T-helper 2 cell treated with Interferon-gamma antibody and Interleukin-4, amounts not matched to agents 5 μg/mL and 100 μg/mL, for 36 hours (primary cell): ENCODE data around the gene VWA7.

Experiments used
- DNase-seq: peaks from one replicate; pipeline ENCODE4 v3.0.0; 2021; ENCODE audit warnings: low spot score
- H3K27ac Mint-ChIP-seq: one replicate; pipeline ENCODE4 v1.8.0; 2021; ENCODE audit warnings: mild to moderate bottlenecking, mixed read lengths
- H3K27me3 Mint-ChIP-seq: one replicate; pipeline ENCODE4 v1.8.0; 2021; ENCODE audit warnings: low read depth, mixed read lengths
- H3K36me3 Mint-ChIP-seq: one replicate; pipeline ENCODE4 v1.8.0; 2021; ENCODE audit warnings: low read depth, mixed read lengths
- H3K4me1 Mint-ChIP-seq: one replicate; pipeline ENCODE4 v1.8.0; 2021; ENCODE audit warnings: low read depth, mixed read lengths
- H3K4me3 Mint-ChIP-seq: one replicate; pipeline ENCODE4 v1.8.0; 2022; ENCODE audit warnings: mild to moderate bottlenecking, moderate library complexity, mixed read lengths
- H3K9me3 Mint-ChIP-seq: one replicate; pipeline ENCODE4 v1.8.0; 2021; ENCODE audit warnings: mixed read lengths

Gene VWA7

GRCh38 chr6:31776485-31776988 is 591 bp downstream of the VWA7 start:
- no peak for DNase-seq
- Mint-ChIP-seq H3K27ac (peak overlapping the region; percentile 71), H3K27me3 (no peaks in the 10 kb centered on the region), H3K36me3 (peaks cover 21% of the 10 kb centered on the region), H3K9me3 (no peaks in the 10 kb centered on the region), H3K4me1 (peaks cover 29% of the 10 kb centered on the region), H3K4me3 (peak overlapping the region; percentile 13)

- peak overlapping the region; percentile 13 for H3K4me3 Mint-ChIP-seq
- DNase-seq, result no peak
- H3K27me3 Mint-ChIP-seq, result no peaks in the 10 kb centered on the region
- H3K27ac Mint-ChIP-seq, result peak overlapping the region; percentile 76
- peaks cover 36% of the 10 kb centered on the region for H3K4me1 Mint-ChIP-seq
- peaks cover 18% of the 10 kb centered on the region for H3K36me3 Mint-ChIP-seq
- H3K9me3 Mint-ChIP-seq, result no peaks in the 10 kb centered on the region
These were observed 1.3 kb downstream of the VWA7 start for GRCh38 chr6:31775633-31776484.

- Mint-ChIP-seq H3K27ac (peak overlapping the region; percentile 76), H3K27me3 (no peaks in the 10 kb centered on the region), H3K36me3 (peaks cover 16% of the 10 kb centered on the region), H3K4me3 (no peak overlapping the region), H3K4me1 (peaks cover 38% of the 10 kb centered on the region), H3K9me3 (no peaks in the 10 kb centered on the region)
- DNase-seq, result no peak
These were observed 1.9 kb downstream of the VWA7 start for GRCh38 chr6:31775184-31775583.

GRCh38 chr6:31771992-31772358 is 5.2 kb downstream of the VWA7 start:
- Mint-ChIP-seq H3K9me3 (no peaks in the 10 kb centered on the region), H3K4me3 (no peak overlapping the region), H3K4me1 (peaks cover 36% of the 10 kb centered on the region), H3K27me3 (no peaks in the 10 kb centered on the region), H3K36me3 (peaks cover 8% of the 10 kb centered on the region), H3K27ac (peak overlapping the region; percentile 63)
- DNase-seq, result no peak

GRCh38 chr6:31770860-31771259 is 6.3 kb downstream of the VWA7 start:
- no peaks in the 10 kb centered on the region for H3K27me3 Mint-ChIP-seq
- H3K9me3 Mint-ChIP-seq, result no peaks in the 10 kb centered on the region
- peaks cover 8% of the 10 kb centered on the region for H3K36me3 Mint-ChIP-seq
- H3K4me1 Mint-ChIP-seq, result peaks cover 29% of the 10 kb centered on the region
- no peak for DNase-seq
- H3K4me3 Mint-ChIP-seq, result no peak overlapping the region
- no peak overlapping the region for H3K27ac Mint-ChIP-seq

GRCh38 chr6:31769684-31770371 is 7.3 kb downstream of the VWA7 start:
- H3K27ac Mint-ChIP-seq, result peak overlapping the region; percentile 66
- H3K4me3 Mint-ChIP-seq, result peak overlapping the region; percentile 22
- peaks cover 23% of the 10 kb centered on the region for H3K4me1 Mint-ChIP-seq
- peak; percentile 73 for DNase-seq
- H3K9me3 Mint-ChIP-seq, result no peaks in the 10 kb centered on the region
- H3K27me3 Mint-ChIP-seq, result no peaks in the 10 kb centered on the region
- H3K36me3 Mint-ChIP-seq, result peaks cover 6% of the 10 kb centered on the region

- Mint-ChIP-seq H3K4me3 (no peak overlapping the region), H3K27me3 (no peaks in the 10 kb centered on the region), H3K9me3 (no peaks in the 10 kb centered on the region), H3K27ac (no peak overlapping the region), H3K36me3 (peaks cover 8% of the 10 kb centered on the region), H3K4me1 (peaks cover 26% of the 10 kb centered on the region)
- no peak for DNase-seq
These were observed 8.5 kb downstream of the VWA7 start for GRCh38 chr6:31768363-31769257.

- H3K9me3 Mint-ChIP-seq, result no peaks in the 10 kb centered on the region
- H3K4me3 Mint-ChIP-seq, result no peak overlapping the region
- H3K27ac Mint-ChIP-seq, result no peak overlapping the region
- DNase-seq, result no peak
- peaks cover 18% of the 10 kb centered on the region for H3K36me3 Mint-ChIP-seq
- H3K4me1 Mint-ChIP-seq, result peaks cover 19% of the 10 kb centered on the region
- H3K27me3 Mint-ChIP-seq, result no peaks in the 10 kb centered on the region
These were observed 10.0 kb downstream of the VWA7 start for GRCh38 chr6:31767096-31767645.

- Mint-ChIP-seq H3K9me3 (no peaks in the 10 kb centered on the region), H3K4me3 (no peak overlapping the region), H3K36me3 (peaks cover 23% of the 10 kb centered on the region), H3K4me1 (peaks cover 14% of the 10 kb centered on the region), H3K27me3 (no peaks in the 10 kb centered on the region), H3K27ac (no peak overlapping the region)
- no peak for DNase-seq
These were observed 11.0 kb downstream of the VWA7 start for GRCh38 chr6:31765910-31766794.

GRCh38 chr6:31765559-31765909 is 11.6 kb downstream of the VWA7 start:
- Mint-ChIP-seq H3K4me3 (no peak overlapping the region), H3K36me3 (peaks cover 29% of the 10 kb centered on the region), H3K4me1 (peaks cover 10% of the 10 kb centered on the region), H3K27ac (no peak overlapping the region), H3K27me3 (no peaks in the 10 kb centered on the region), H3K9me3 (no peaks in the 10 kb centered on the region)
- no peak for DNase-seq

- no peak for DNase-seq
- Mint-ChIP-seq H3K27me3 (no peaks in the 10 kb centered on the region), H3K36me3 (peaks cover 30% of the 10 kb centered on the region), H3K9me3 (no peaks in the 10 kb centered on the region), H3K27ac (peak overlapping the region; percentile 26), H3K4me3 (no peak overlapping the region), H3K4me1 (peaks cover 4% of the 10 kb centered on the region)
These were observed 12.9 kb downstream of the VWA7 start for GRCh38 chr6:31764198-31764597.

- Mint-ChIP-seq H3K36me3 (peaks cover 36% of the 10 kb centered on the region), H3K4me1 (peaks cover 4% of the 10 kb centered on the region), H3K9me3 (no peaks in the 10 kb centered on the region), H3K27me3 (no peaks in the 10 kb centered on the region), H3K4me3 (no peak overlapping the region), H3K27ac (peak overlapping the region; percentile 66)
- no peak for DNase-seq
These were observed 13.5 kb downstream of the VWA7 start for GRCh38 chr6:31763619-31763940.
